Muscle of back (tissue), 11 donors: ENCODE measurements around the gene HNRNPR. TPM values are rescaled to one million over a fixed set of nuclear protein-coding genes. Genes with fewer than 3 reads are reported as not detected.
"Not testable (repeated sequence)": the region's sequence is repeated elsewhere in the genome, so short reads cannot be mapped to it uniquely, and the experiment has no call there.

ENCODE experiments used
- DNase-seq, 3 donors: peaks; one replicate each; pipeline versions ENCODE4 v3.0.0 to v3.0.0-alpha.2; 2013
- polyA plus RNA-seq, 10 donors: library from polyadenylated mRNA; unstranded; fragments of 120-200 nt; gene quantifications; one replicate each; pipeline ENCODE4 v1.2.1, GENCODE V29; 2013; ENCODE audit not compliant: insufficient read length in 10 of 10

Gene HNRNPR
- polyA plus RNA-seq, 10 donors: 127 to 178 (median 143) TPM

DNA sequence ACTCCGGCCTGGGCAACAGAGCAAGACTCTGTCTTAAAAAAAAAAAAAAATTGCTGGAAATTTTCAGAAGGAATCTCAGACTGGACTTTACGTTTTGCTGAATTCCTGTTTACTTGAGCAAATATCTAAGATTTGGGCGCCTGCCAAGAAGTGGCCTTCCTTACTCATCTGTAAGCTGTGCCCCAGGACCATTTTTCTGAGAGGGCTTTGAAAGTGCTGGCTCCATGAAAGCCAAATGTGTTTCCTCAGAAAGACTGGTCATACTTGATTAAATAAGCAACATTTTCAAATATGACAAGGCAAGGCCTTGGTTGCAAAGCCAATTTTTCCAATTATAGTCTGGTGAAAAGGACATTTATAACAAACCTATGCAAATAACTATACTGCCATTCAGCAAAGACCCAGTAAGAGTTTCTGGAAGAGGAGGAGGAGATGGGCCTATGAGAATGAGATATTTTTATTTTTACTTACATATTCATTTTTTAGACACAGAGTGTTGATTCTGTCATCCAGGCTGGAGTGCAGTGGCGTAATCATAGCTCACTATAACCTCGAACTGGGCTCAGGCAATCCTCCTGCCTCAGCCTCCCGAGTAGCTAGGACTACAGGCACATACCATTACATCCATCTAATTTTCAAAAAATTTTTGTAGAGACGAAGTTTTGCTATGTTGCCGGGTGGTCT is 70.5 kb downstream of the HNRNPR start:
- peak in 2 of 3 donors; percentile 17 to 38 for DNase-seq

- DNase-seq: no peak
Observed at GRCh38 chr1:23263380-23263887, 80.7 kb downstream of the HNRNPR start.

DNA sequence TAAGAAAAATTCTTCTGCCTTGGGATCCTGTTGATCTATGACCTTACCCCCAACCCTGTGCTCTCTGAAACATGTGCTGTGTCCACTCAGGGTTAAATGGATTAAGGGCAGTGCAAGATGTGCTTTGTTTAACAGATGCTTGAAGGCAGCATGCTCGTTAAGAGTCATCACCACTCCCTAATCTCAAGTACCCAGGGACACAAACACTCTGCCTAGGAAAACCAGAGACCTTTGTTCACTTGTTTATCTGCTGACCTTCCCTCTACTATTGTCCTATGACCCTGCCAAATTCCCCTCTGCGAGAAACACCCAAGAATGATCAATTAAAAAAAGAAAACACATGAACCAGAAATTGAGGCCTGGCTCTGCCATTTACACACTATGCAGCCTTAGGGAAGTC is 86.0 kb downstream of the HNRNPR start:
- not testable (repeated sequence) for DNase-seq

DNA sequence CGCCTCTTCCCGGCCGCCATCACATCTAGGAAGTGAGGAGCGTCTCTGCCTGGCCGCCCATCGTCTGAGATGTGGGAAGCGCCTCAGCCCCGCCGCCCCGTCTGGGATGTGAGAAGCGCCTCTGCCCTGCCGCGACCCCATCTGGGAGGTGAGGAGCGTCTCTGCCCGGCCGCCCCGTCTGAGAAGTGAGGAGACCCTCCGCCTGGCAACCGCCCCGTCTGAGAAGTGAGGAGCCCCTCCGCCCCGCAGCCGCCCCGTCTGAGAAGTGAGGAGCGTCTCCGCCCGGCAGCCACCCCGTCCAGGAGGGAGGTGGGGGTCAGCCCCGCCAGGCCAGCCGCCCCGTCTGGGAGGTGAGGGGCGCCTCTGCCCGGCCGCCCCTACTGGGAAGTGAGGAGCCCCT is 86.7 kb downstream of the HNRNPR start:
- DNase-seq: not testable (repeated sequence)

Other genes with a start within 250 kb of the HNRNPR start
- gene LUZP1, start 175.4 kb downstream of the HNRNPR start, polyA plus RNA-seq: 10 to 100 TPM; 12.5 to 19.4 (median 15.6) TPM
- under 1 TPM in 3 of 10 donors, not detected in 7; 0.08 to 0.14 (median 0.10) TPM for gene HTR1D, start 126.8 kb downstream of the HNRNPR start, polyA plus RNA-seq
- 10 to 100 TPM; 34.2 to 63.3 (median 42.6) TPM for gene ZNF436, start 25.6 kb upstream of the HNRNPR start, polyA plus RNA-seq
- 100 to 1,000 TPM; 164 to 377 (median 286) TPM for gene TCEA3, start 80.5 kb upstream of the HNRNPR start, polyA plus RNA-seq
- 10 to 100 TPM; 47.0 to 72.7 (median 52.6) TPM for gene ASAP3, start 139.9 kb upstream of the HNRNPR start, polyA plus RNA-seq
- 1 to 10 TPM; 3.1 to 6.2 (median 4.3) TPM for gene E2F2, start 186.9 kb upstream of the HNRNPR start, polyA plus RNA-seq
- 10 to 100 TPM; 37.3 to 88.9 (median 60.3) TPM for gene ID3, start 215.2 kb upstream of the HNRNPR start, polyA plus RNA-seq